Endodermal cell (in vitro differentiated cells): ENCODE measurements around the gene PRODH2. TPM values are rescaled to one million over a fixed set of nuclear protein-coding genes. Genes with fewer than 3 reads are reported as not detected.

Source experiments
- DNase-seq: peaks from one replicate; pipeline ENCODE4 v3.0.0-alpha.2; 2017
- H3K27ac ChIP-seq: 2 replicates; pipeline ENCODE4 v1.5.1; 2013; ENCODE audit warnings: mild to moderate bottlenecking, low read depth, low read length, moderate library complexity
- H3K27me3 ChIP-seq: 2 replicates; pipeline ENCODE4 v1.6.1; 2013; ENCODE audit warnings: mild to moderate bottlenecking, low read length, moderate library complexity; ENCODE audit not compliant: insufficient read depth, control insufficient read depth, poor library complexity, severe bottlenecking
- H3K36me3 ChIP-seq: 2 replicates; pipeline ENCODE4 v1.7.0; 2013; ENCODE audit warnings: mild to moderate bottlenecking, low read length, moderate library complexity; ENCODE audit not compliant: control insufficient read depth, insufficient read depth
- H3K4me1 ChIP-seq: one replicate; pipeline ENCODE4 v1.7.0; 2013; ENCODE audit warnings: low read length; ENCODE audit not compliant: control insufficient read depth, insufficient read depth
- H3K4me3 ChIP-seq: 2 replicates; pipeline ENCODE4 v1.5.1; 2013; ENCODE audit warnings: mild to moderate bottlenecking, low read length, moderate library complexity
- H3K9ac ChIP-seq: 2 replicates; pipeline ENCODE4 v1.6.1; 2013; ENCODE audit warnings: mild to moderate bottlenecking, low read length, moderate library complexity; ENCODE audit not compliant: poor library complexity, severe bottlenecking; ENCODE audit errors: extremely low read depth
- H3K9me3 ChIP-seq: 2 replicates; pipeline ENCODE4 v1.6.1; 2013; ENCODE audit warnings: mild to moderate bottlenecking, low read length, moderate library complexity; ENCODE audit not compliant: control insufficient read depth
- H3K27ac Mint-ChIP-seq: 2 replicates; pipeline ENCODE4 v1.8.0; 2020; ENCODE audit warnings: mixed read lengths
- H3K27me3 Mint-ChIP-seq: 2 replicates; pipeline ENCODE4 v1.8.0; 2021; ENCODE audit warnings: mild to moderate bottlenecking, mixed read lengths; ENCODE audit not compliant: insufficient read depth
- H3K36me3 Mint-ChIP-seq: 2 replicates; pipeline ENCODE4 v1.8.0; 2020; ENCODE audit warnings: low read depth, mixed read lengths
- H3K4me1 Mint-ChIP-seq: 2 replicates; pipeline ENCODE4 v1.8.0; 2020; ENCODE audit warnings: mixed read lengths
- H3K4me3 Mint-ChIP-seq: 2 replicates; pipeline ENCODE4 v1.8.0; 2020; ENCODE audit warnings: mild to moderate bottlenecking, moderate library complexity, mixed read lengths
- H3K9me3 Mint-ChIP-seq: 2 replicates; pipeline ENCODE4 v1.8.0; 2020; ENCODE audit warnings: mild to moderate bottlenecking, mixed read lengths
- CTCF ChIP-seq: fragments of 200-600 bp; sonication (generic); conservative IDR thresholded peaks from 2 replicates; pipeline ENCODE4 v1.5.0; 2021; ENCODE audit warnings: antibody characterized with exemption, mild to moderate bottlenecking
- WGBS, 2 experiments: methylation state at CpG; one replicate each; pipeline versions ENCODE4 v1.1.5 to v1.1.7; 2013; ENCODE audit warnings: missing lambda C conversion rate in 2 of 2, mixed read lengths in 1 of 2; ENCODE audit not compliant: insufficient coverage in 1 of 2, insufficient read length in 1 of 2; 5-methylcytosine and 5-hydroxymethylcytosine counted together
- total RNA-seq, 2 donors: library from RNA; stranded (reverse); fragmentation: NEBNext Ultra II Directional in 1 of 2; extraction: Animal tissue kit (Norgen Biotek cat#: 25700) in 1 of 2; gene quantifications; 2 replicates in 1 of 2; 3 replicates in 1 of 2; pipeline ENCODE4 v1.2.1, GENCODE V29; 2021

Gene PRODH2
- total RNA-seq, 2 donors from 2014 or later = 1.0 to 1.5 TPM

- 70 to 78% methylated on average over 2 to 3 of the region's 3 CpGs for WGBS, 2 experiments
- Histone ChIP-seq H3K36me3 (no peaks in the 10 kb centered on the region), H3K9me3 (no peaks in the 10 kb centered on the region), H3K27ac (no peak overlapping the region), H3K4me3 (no peak overlapping the region), H3K9ac (no peak overlapping the region), H3K27me3 (no peaks in the 10 kb centered on the region), H3K4me1 (no peaks in the 10 kb centered on the region)
- Mint-ChIP-seq H3K9me3 (no peaks in the 10 kb centered on the region), H3K27me3 (peaks cover 2% of the 10 kb centered on the region), H3K4me1 (peaks cover 1% of the 10 kb centered on the region), H3K27ac (no peak overlapping the region), H3K36me3 (no peaks in the 10 kb centered on the region), H3K4me3 (no peak overlapping the region)
- no peak for TF ChIP-seq CTCF
- no peak for DNase-seq
Measured at GRCh38 chr19:35818445-35818844, 5.8 kb upstream of the PRODH2 start.

- Mint-ChIP-seq H3K36me3 (no peaks in the 10 kb centered on the region), H3K4me1 (peaks cover 1% of the 10 kb centered on the region), H3K9me3 (no peaks in the 10 kb centered on the region), H3K27ac (no peak overlapping the region), H3K27me3 (peaks cover 2% of the 10 kb centered on the region), H3K4me3 (no peak overlapping the region)
- Histone ChIP-seq H3K4me1 (no peaks in the 10 kb centered on the region), H3K9me3 (no peaks in the 10 kb centered on the region), H3K36me3 (no peaks in the 10 kb centered on the region), H3K4me3 (no peak overlapping the region), H3K27ac (no peak overlapping the region), H3K27me3 (no peaks in the 10 kb centered on the region), H3K9ac (no peak overlapping the region)
- no peak for TF ChIP-seq CTCF
- DNase-seq = no peak
- WGBS, 2 experiments = 92 to 94% methylated on average over 5 to 9 of the region's 9 CpGs
Measured at GRCh38 chr19:35816846-35817245, 4.2 kb upstream of the PRODH2 start.

GRCh38 chr19:35816262-35816661 is 3.6 kb upstream of the PRODH2 start:
- H3K9me3 ChIP-seq = no peaks in the 10 kb centered on the region
- H3K27ac ChIP-seq = no peak overlapping the region
- H3K4me3 ChIP-seq = no peak overlapping the region
- TF ChIP-seq CTCF = no peak
- no peaks in the 10 kb centered on the region for H3K36me3 Mint-ChIP-seq
- H3K4me1 Mint-ChIP-seq = peaks cover 4% of the 10 kb centered on the region
- no peak for DNase-seq
- no peaks in the 10 kb centered on the region for H3K4me1 ChIP-seq
- H3K36me3 ChIP-seq = no peaks in the 10 kb centered on the region
- no peak overlapping the region for H3K27ac Mint-ChIP-seq
- H3K27me3 ChIP-seq = no peaks in the 10 kb centered on the region
- WGBS, 2 experiments = 68 to 73% methylated on average over 6 of the region's 6 CpGs
- no peaks in the 10 kb centered on the region for H3K9me3 Mint-ChIP-seq
- no peak overlapping the region for H3K9ac ChIP-seq
- peaks cover 3% of the 10 kb centered on the region for H3K27me3 Mint-ChIP-seq
- no peak overlapping the region for H3K4me3 Mint-ChIP-seq
